SW480 (cell line): Measurements from ENCODE around the gene ZEB1.
"Not testable (repeated sequence)": the region's sequence is repeated elsewhere in the genome, so short reads cannot be mapped to it uniquely, and the experiment has no call there.

Experiments used
- DNase-seq: peaks from one replicate; pipeline ENCODE4 v3.0.0-alpha.2; 2016; ENCODE audit warnings: low spot score

ZEB1 gene

GRCh38 chr10:31319602-31320549 lies 860 bp downstream of the ZEB1 start:
- peak; percentile 54 for DNase-seq

GRCh38 chr10:31320550-31321211 lies 1.7 kb downstream of the ZEB1 start:
- peak; percentile 61 for DNase-seq

GRCh38 chr10:31321396-31321941 lies 2.5 kb downstream of the ZEB1 start:
- DNase-seq = peak; percentile 26

GRCh38 chr10:31322647-31323046 lies 3.6 kb downstream of the ZEB1 start:
- DNase-seq = peak; percentile 35

GRCh38 chr10:31340343-31340742 lies 21.3 kb downstream of the ZEB1 start:
- no peak for DNase-seq

GRCh38 chr10:31341552-31341951 lies 22.5 kb downstream of the ZEB1 start:
- DNase-seq = no peak

GRCh38 chr10:31343009-31343408 lies 24.0 kb downstream of the ZEB1 start:
- no peak for DNase-seq

- no peak for DNase-seq
Measured at GRCh38 chr10:31343551-31343950, 24.5 kb downstream of the ZEB1 start.

- DNase-seq = no peak
Measured at GRCh38 chr10:31345886-31346285, 26.9 kb downstream of the ZEB1 start.

GRCh38 chr10:31346953-31347352 lies 27.9 kb downstream of the ZEB1 start:
- no peak for DNase-seq

GRCh38 chr10:31347705-31348104 lies 28.7 kb downstream of the ZEB1 start:
- DNase-seq = no peak

GRCh38 chr10:31350891-31351290 lies 31.9 kb downstream of the ZEB1 start:
- DNase-seq = no peak

- no peak for DNase-seq
Measured at GRCh38 chr10:31352436-31353226, 33.6 kb downstream of the ZEB1 start.

- peak; percentile 64 for DNase-seq
Measured at GRCh38 chr10:31353574-31353973, 34.6 kb downstream of the ZEB1 start.

GRCh38 chr10:31358688-31359330 lies 39.8 kb downstream of the ZEB1 start:
- no peak for DNase-seq

- DNase-seq = no peak
Measured at GRCh38 chr10:31359979-31360378, 41.0 kb downstream of the ZEB1 start.

GRCh38 chr10:31361475-31361874 lies 42.5 kb downstream of the ZEB1 start:
- DNase-seq = not testable (repeated sequence)

GRCh38 chr10:31362023-31362641 lies 43.1 kb downstream of the ZEB1 start:
- DNase-seq = no peak

- not testable (repeated sequence) for DNase-seq
Measured at GRCh38 chr10:31363696-31364095, 44.7 kb downstream of the ZEB1 start.

GRCh38 chr10:31364238-31364637 lies 45.2 kb downstream of the ZEB1 start:
- DNase-seq = not testable (repeated sequence)

GRCh38 chr10:31366703-31367102 lies 47.7 kb downstream of the ZEB1 start:
- no peak for DNase-seq
